Measurements from ENCODE around the gene SH3BP5L.
A peak's percentile ranks its signal among the peaks of the same experiment; 100 is the strongest.
"Not testable (repeated sequence)": the region's sequence is repeated elsewhere in the genome, so short reads cannot be mapped to it uniquely, and the experiment has no call there.

Gene SH3BP5L

GRCh38 chr1:248810000-248810726, 15.6 kb downstream of the SH3BP5L start:
- no peak for DNase-seq (ENCODE audit: low spot score)

- DNase-seq (ENCODE audit: low spot score), result no peak
Measured at GRCh38 chr1:248808876-248809275, 16.8 kb downstream of the SH3BP5L start.

- DNase-seq (ENCODE audit: low spot score), result peak; percentile 87
Measured at GRCh38 chr1:248807067-248807737, 18.5 kb downstream of the SH3BP5L start.

- no peak for DNase-seq (ENCODE audit: low spot score)
Measured at GRCh38 chr1:248805876-248806275, 19.8 kb downstream of the SH3BP5L start.

- DNase-seq (ENCODE audit: low spot score), result no peak
Measured at GRCh38 chr1:248804771-248805681, 20.7 kb downstream of the SH3BP5L start.

GRCh38 chr1:248803501-248803900, 22.2 kb downstream of the SH3BP5L start:
- DNase-seq (ENCODE audit: low spot score), result not testable (repeated sequence)

- DNase-seq (ENCODE audit: low spot score), result peak; percentile 9
Measured at GRCh38 chr1:248802454-248802853, 23.3 kb downstream of the SH3BP5L start.

- DNase-seq (ENCODE audit: low spot score), result no peak
Measured at GRCh38 chr1:248800459-248800858, 25.3 kb downstream of the SH3BP5L start.

GRCh38 chr1:248798791-248799190, 26.9 kb downstream of the SH3BP5L start:
- DNase-seq (ENCODE audit: low spot score), result no peak

GRCh38 chr1:248794663-248795062, 31.1 kb downstream of the SH3BP5L start:
- DNase-seq (ENCODE audit: low spot score), result not testable (repeated sequence)

- DNase-seq (ENCODE audit: low spot score), result no peak
Measured at GRCh38 chr1:248793592-248793991, 32.1 kb downstream of the SH3BP5L start.

GRCh38 chr1:248792342-248792741, 33.4 kb downstream of the SH3BP5L start:
- no peak for DNase-seq (ENCODE audit: low spot score)

- no peak for DNase-seq (ENCODE audit: low spot score)
Measured at GRCh38 chr1:248791010-248791409, 34.7 kb downstream of the SH3BP5L start.

GRCh38 chr1:248790456-248790855, 35.3 kb downstream of the SH3BP5L start:
- no peak for DNase-seq (ENCODE audit: low spot score)

- not testable (repeated sequence) for DNase-seq (ENCODE audit: low spot score)
Measured at GRCh38 chr1:248789337-248789736, 36.4 kb downstream of the SH3BP5L start.

GRCh38 chr1:248788327-248788726, 37.4 kb downstream of the SH3BP5L start:
- DNase-seq (ENCODE audit: low spot score), result no peak

- no peak for DNase-seq (ENCODE audit: low spot score)
Measured at GRCh38 chr1:248787430-248787829, 38.3 kb downstream of the SH3BP5L start.

- no peak for DNase-seq (ENCODE audit: low spot score)
Measured at GRCh38 chr1:248786156-248786555, 39.6 kb downstream of the SH3BP5L start.

GRCh38 chr1:248783367-248783766, 42.3 kb downstream of the SH3BP5L start:
- DNase-seq (ENCODE audit: low spot score), result no peak

GRCh38 chr1:248782416-248783141, 43.1 kb downstream of the SH3BP5L start:
- DNase-seq (ENCODE audit: low spot score), result no peak

GRCh38 chr1:248779350-248779749, 46.4 kb downstream of the SH3BP5L start:
- DNase-seq (ENCODE audit: low spot score), result no peak

- DNase-seq (ENCODE audit: low spot score), result no peak
Measured at GRCh38 chr1:248778906-248779305, 46.8 kb downstream of the SH3BP5L start.

All from D341Med (cell line).